ENCODE measurements around the gene HDAC7.

HDAC7 gene

DNA sequence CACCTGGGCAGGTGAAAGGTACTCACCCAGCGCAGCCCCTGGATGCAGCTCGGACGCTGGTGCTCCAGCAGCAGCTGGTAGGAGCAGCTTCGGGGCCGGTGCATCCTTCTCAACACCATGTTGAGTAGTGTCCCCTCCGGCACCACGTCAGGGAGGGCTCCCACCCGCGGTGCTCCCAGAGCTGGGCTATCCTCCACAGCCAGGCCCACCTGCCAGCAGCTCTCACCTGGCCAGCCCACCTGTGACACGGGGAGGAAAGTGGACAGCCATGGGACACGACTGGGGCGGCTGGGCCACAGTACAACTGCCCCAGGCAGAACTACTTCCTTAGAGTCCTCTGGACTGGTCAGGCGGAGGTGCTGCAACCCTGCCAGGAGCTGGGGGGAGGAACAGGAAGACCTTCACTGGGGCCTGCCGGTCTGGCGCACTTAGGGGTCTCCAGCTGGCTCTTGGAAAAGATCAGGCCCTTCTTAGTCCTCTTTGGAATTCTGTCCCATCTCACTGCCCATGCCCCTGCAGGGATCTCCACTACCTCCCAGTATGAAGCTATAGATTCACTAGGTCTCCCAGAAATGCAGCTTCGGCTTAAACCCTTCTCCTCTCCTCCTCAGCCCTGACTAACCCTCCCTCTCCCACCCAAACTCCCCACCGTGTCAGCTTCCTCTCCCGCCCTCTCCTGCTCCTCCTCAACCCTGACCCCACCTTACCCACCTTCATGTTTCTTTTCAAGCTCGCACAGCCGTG, 61.7 kb downstream of the HDAC7 start:
- no peak for DNase-seq

DNA sequence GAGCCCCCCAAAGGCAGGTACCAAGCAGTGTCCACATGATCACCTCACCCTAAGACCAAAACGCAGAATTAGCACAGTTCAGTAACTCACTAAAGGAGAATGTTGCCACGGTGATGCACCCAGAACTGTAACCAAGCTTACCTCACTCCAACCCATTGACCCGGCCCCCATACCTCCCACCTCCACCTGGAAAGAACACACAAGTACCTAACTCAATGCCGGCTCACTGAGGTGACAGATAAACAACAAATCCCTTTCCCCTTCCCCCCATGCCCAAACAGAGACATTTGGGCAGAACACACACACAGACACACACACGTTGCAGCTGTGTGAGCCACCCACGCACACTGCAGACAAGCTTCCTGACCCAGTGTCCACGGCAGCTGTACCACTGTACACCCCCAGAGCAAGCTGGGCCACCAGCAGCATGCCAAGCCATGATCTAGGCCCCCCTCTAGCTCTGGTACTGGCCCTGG, 62.3 kb downstream of the HDAC7 start:
- DNase-seq = no peak

DNA sequence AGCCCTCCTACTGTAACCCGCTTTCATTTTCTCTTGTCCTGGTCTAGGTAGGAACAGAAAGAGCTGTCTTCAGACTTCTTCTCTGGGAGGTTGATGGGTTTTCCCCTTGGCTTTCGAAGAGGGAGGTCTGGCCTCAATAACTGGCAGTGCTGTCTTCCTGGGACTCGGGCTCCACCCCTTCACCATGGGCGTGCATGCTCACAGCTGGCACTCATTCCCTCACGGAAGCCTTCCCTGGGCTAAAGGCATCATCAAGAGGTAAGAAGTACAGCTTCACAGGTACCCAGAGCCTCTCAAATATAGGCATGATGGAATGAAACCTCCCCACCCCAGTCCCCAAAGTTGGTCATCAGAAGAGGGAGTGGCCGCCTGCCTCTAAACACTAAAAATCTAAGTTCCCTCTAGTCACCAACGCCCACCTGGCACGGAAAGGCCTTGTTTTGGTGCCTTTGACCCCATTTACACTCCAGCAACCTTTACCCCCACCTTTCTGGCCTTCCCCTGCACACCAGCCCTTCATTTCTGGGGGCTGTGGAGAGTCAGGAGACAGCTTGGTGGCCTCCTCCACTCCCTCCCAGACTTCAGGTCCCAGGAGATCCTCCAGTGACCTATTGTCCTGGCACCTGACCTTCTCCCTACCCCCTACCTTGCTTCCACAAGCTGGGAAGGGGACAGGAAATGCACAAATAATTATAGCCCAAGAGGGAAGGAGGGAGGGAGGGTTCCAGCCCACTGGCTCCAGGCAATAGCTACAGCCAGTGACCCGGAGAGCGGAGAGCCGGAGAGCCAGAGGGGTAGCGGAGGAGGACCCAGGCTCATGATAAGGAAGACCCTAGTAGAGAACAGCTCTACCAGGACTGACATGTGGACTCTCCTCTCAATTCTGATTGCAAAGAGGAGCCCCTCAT, 63.8 kb downstream of the HDAC7 start:
- peak; percentile 78 for DNase-seq

DNA sequence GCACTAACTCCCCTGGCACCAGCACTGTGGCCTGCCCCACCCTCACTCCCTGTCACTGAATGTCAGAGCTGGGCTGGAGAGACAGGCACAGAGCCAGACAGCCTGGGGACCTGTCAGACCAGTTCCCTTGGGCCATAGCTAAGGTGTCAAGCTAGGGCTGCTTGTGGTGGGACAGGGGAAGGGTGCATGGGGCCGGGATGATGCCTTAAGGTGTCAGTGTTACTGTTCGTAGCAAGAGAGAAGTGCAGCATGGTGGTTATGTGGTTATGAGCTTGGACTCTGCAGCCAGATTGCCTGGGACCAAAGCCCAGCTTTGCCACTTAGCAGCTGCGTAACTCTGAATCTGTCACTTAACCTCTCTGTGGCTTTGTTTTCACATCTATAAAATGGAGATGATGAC, 64.8 kb downstream of the HDAC7 start:
- DNase-seq = no peak

DNA sequence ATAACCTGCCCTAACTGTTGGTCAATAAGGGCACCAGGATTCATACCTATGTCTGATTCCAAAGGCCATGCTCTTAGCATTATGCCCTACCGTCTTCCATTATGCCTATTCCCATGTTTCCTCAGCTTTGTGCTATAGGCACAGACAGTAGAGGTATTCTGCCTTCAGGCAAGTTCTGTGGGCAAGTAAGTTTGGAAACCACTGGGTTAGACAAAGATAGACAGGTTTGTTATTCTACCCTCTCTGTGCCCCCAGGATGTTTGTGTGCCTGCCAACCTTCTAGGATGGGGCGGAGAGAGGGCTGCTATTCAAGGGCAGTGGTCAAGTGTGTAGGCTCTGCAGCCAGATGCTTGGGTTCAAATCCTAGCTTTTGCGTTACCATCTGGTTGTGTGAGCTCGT, 65.6 kb downstream of the HDAC7 start:
- DNase-seq = no peak

DNA sequence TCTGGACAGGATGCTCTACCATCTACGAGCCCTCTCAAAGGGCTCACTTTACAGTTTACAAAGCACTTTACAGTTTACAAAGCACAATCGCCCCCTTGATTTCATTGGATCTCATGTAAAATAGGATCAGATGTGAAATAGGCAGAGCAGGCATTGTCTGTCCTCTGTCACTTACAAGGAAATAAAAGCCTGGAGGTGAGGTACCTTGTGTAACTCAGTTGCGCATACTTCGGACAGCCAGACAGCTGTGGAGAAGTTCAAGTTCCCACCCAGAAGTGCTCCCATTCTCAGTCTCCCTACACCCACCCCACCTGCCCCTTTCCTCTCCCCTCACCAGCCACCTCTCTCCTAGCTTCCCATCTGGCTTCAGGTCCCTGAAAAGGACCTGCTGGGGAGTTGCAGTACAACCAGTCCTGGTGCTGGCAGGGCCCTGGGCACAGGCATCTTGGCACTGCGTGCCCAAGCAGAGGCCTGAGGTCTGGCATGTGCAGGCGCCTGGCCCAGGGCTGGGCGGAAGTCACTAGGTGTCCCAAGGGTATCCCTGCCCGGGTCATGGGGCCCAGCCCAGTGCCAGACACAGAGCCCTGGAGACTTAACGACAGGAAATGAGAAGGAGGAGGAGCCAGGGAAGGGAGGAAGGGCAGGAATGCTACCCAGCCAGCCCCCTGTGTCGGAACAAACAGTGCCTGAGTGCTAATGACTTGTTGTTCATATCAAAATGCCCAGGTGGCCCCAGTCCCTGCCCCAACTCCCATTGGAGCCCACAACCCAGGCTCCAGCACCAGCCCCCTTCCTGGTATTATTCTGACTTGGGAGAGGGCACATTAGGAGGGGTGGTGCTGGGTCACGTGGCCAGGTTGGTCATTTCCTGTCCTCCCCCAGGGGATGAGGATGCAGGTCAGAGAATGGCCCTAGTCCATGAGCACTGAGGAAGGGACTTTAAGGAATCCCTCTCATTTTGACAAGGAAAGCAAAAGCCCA, 66.4 kb downstream of the HDAC7 start:
- no peak for DNase-seq

DNA sequence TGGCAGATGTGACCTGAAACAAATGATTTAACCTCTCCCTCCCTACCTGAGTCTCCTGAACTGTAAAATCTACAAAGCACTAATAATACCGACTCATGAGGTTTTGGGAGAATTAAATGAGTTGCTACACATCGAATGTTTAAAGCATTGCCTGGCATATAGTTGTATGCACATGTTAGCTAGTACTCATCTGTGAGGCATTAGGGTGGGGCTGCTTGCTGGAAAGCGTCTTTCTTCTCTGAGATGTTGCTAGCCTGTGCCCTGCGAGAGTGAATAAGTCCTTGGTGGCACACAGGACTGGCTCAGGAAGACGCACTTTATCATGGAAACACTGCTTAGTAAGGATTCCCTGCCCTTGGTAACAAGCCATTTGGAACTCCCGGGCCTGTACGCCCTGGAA, 67.2 kb downstream of the HDAC7 start:
- no peak for DNase-seq

DNA sequence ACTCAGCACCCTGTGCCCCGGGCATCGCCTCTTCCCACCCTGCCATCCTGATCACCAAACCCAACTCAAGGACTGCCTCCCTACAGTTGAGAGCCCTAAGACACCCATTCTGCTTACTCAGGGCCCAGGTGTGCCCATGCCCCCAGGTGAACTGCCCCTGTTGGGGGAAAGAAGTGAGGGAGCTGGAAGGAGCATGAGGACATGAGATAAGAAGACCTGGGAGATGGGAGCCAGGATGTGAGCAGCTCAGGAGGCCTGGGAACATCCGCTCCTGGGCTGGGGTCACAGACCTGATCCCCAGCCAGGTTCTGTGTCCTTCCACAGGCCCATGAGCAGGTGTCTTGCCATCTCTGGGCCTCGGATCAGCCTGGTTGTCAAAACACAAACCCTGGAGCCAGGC, 67.6 kb downstream of the HDAC7 start:
- no peak for DNase-seq

DNA sequence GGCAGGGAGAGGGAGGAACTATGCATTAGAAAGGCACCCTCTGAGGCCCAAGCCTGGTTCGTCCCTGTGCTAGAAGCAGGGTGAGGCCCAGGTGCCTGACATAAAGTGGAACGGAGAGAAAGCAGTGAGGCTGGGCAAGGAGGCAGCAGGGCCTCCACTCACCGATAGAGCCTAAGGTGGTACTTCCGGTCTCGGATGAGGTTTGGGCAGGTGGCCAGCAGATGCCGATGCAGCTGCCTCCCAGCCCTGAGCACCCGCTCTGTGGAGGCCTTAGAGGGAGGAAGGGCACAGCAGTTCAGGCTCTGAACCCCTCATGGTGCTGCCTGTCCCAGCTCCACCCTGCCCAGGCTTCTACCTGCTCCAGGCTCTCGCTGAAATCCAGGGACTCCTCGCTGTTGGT, 68.1 kb downstream of the HDAC7 start:
- DNase-seq = no peak

DNA sequence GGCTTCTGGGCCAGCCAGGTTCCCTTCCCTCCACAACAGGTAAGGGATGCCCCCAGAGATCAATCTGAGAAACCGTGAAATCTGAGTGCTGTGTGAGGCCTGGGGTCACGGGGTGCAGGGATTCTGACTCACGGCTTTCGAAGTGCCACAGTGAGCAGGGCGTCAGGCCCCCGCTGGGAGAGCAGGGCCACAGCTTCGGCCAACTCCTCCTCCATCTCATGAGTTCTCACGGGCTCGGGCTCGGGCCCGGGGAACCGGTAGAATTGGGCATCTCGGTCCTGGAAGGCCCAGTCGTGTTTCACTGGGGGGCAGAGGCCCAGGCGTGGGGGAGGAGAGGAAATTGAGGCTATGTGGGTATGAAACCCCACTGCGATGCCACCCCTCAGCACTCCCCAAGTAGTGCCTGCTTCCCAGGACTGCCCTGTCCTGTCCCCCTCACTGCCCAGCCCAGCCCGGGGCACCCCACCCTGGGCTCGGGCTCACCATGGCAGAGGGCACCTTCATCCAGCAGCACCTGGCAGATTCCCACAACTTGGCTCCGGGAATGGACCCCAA, 68.7 kb downstream of the HDAC7 start:
- no peak for DNase-seq

DNA sequence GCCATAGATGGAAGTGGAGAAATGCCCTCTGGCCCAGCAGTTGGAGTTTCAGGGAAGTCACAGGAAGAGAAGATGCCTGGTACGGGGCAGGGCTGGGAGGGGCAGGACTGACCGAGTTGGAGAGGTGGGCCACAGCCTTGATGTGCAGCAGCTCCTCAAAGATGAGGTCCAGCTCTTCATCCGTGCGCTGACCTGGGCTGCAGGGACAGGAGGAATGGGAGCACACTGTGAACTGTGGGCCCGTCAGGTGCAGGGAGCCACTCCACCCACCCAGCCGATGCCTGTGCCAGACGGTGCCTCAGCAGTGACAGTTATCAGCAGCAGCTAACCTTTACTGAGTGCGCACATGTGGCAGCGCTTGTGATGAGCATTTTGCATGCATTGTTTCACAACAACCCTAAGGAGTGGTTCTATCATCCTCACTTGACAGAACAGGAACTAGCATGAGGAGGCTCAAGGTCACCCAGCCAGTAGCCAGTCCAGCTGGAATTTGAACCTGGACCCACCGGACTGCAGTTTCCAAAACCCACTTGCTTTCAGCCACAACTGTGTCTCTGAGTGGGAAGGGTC, 69.4 kb downstream of the HDAC7 start:
- no peak for DNase-seq

DNA sequence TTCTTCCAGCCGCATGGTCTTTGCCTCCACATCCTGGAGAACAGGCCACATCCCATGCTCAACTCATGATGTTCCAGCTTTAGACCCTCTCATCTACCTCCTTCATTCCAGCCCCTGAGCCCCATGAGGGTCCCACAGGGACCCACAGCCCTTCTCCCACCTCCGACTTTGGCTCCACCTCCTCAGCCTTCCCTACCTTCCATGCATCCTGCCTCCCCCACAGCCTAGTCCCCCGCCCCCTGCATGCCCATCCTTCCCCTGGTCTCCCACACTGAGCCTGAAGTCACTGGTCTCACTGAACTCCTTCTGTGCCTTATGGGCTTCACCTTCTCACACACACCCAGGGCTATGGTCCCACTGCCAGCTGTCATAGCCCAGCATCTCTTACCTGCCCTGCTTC, 70.8 kb downstream of the HDAC7 start:
- no peak for DNase-seq

DNA sequence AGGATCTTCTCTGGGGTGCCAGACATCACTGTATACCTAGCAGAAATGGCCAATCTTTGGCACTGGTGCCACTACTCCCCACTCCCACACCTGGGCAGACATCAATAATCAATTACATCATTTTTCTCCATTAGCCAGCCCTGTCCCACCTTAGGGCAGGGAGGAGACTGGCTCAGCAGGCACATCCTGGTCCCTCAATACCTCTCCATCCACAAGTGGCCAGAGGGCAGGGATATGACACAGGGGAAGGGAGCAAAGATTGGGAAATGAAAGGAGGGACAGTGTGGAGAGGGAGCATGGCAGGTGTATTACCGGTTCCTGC, 71.2 kb downstream of the HDAC7 start:
- no peak for DNase-seq

DNA sequence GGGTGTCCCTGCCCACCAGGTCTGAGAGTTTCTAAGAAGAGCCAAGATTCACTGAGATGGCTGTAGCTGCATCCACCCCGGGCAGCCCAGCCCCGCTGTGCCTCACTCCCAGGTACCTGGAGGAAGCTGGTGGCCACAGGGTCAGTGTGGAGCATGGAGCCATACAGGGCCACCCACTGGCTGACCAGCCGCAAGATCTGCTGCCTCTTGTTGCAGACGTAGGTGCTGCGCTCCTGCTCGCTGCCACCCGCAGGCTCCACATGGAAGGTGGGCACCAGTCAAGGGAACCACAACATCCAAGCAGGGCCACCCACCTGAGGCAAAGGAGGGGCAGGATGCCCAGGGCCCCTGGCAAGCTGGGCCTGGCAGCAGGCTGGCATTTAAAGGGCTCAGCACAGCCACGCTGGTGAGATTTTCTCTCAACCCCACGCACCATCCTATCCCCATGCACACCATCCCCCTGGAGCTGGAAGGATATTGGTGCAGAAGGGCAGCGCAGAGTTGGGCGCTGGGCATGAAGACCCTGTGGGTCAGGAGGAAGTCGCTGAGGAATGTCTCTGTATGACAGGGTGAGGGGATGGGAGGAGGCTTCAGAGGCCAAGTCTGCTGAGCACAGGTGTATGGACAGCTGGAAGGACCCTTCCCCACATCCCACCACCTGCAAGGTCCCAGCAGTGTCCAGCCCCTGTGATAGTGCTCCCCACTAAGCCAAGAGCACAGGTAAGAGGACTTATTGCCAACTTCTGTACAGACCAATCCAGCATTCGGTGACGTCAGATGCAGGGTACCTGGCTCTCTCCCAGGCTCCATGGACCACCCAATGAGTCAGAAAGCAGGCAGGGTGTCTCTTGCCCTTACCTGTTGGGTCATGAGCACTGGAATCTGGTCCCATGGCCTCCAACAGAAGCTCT, 71.9 kb downstream of the HDAC7 start:
- no peak for DNase-seq

DNA sequence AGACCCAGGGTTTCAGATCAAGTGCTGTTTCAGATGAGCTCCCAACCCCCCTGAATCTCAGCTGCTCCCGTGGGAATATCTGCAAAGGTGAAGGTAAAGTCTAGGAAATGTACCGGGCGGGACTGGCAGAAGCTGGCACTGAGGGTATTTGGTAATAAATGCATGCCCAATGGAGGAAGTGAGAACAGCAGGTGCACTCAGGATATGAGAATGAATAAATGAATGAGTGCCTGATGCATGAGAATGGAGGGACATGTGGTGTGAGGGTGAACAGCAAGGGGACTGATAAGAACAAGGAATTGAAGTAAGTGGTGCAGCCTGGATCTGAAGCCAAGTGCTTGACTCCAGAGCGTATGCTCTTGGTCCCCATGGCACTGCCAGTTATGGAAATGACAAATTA, 72.6 kb downstream of the HDAC7 start:
- DNase-seq = no peak

DNA sequence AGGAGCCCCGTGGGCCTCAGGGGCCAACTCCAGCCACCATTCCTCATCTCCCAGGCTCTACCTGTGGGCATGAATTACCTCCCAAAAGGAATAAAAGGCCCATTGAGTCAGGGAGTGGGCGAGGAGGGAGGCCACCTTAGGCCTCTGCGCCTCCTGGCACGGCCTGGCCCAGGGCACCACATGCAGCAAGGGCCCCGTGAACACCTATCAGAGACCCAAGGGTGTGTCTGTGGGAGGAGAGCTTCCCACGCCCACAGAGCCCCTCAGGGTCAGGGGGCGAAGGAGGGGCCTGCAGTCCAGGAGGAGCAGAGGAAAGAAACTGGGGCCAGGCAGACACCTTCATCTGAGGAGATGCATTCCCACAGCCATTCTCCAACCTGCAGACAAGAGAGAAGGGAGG, 73.2 kb downstream of the HDAC7 start:
- DNase-seq = no peak

DNA sequence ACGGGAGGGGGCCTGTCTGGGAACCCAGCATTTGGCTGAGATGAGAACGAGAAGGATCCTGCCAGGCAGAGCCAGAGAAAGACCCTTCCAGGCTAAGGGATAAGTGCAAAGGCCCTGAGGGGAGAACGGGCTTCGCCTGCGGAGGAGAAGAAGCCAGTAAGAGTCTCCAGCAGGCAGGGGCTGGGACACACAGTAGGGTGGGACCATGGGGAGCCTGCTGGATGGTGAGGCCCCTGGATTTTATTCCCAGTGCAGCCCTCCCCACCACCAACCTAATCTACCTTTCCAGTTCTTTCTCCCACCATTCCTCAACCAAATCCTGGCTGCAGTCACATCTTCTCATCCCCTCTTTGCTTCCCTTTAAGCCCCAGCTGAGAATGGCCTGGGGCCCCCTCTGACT, 73.6 kb downstream of the HDAC7 start:
- no peak for DNase-seq

DNA sequence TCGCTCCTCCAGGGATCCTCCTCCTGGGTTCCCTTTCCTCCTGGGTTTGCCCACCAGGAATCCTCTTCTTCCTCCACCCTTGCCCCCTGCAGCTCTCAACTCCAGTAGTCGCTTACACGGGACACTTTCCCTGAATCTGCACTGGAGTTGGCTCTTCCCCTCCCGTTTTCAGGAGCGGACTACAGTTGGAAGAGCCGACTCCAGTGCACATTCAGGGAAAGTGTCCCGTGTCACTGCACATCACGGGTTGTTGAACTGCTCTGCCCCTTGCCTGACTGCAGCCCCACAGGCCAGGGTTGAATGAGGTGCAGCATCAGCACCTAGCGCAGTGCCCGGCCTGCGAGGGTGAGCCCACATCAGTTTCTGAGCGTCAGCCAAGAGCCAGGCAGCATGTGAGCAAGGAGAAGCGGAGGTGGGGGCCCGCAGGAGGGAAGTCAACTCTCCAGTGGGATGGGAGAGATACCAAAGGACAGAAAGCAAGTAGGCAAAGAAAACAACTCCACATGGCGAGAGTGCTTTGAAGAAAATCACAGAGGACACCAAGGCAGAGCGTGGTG, 74.1 kb downstream of the HDAC7 start:
- DNase-seq = no peak

DNA sequence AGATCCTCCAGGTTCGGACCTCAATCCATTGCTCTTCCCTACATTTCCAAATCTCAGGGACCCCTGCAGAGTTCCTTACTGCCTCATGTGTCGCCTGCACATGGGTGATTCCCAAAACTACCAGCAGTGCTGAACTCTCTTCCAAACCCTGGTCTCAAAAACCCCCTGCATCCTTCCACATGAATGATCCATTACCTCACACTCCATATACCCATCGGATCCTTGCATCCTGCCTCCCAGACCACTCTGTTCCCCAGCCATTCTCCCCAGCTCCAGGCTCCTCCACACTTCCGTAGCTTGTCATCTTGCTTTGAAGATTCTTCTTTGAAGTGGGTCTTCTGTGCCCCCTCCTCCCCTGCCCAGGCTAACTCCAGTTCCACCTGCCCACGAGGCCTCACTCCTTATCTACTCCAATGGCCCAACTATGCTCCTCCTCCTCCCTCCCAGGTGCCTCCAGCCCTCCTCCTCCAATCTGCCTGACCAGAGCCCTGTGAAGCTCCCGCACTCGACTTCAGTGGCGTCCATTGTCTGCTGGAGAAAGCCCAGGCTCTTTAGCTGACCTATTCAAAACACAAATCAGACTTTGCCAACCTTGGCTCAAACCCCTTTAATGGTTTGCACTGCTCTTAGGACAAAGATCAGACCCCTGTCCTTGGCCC, 74.8 kb downstream of the HDAC7 start:
- no peak for DNase-seq

DNA sequence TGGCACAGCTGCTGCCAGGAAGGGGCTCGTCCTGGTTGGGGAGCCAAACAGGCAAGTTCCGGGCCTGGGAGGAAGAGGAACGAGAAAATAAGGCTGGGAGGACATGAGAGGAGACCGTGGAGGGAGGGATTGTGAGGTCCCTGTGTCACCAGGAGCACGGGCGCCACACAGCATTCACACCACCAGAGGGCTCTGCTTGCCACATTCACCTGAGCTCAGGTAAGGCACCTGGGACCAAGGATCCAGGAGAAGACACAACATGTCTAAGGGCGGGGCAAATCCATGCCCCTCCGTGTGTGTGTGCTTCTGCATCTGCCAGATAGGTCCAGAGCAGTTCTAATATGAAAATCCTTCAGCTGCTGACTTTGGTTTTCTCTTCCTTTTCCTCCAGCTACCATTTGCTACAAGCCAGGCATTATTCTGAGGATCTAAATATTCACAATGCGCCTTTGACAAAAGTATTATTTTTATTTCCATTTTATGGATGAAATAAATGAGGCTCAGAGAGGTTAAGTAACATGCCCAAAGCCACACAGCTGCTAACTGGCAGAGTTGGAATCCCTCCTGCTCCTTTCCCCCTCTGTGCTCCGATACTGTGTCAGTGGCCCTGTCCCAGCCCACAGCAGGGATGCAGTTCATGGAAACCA, 75.6 kb downstream of the HDAC7 start:
- DNase-seq = peak; percentile 86

Measured in activated effector memory CD4-positive, alpha-beta T cell treated with anti-CD3 and anti-CD28 coated beads, Interleukin-2, amount 50 U/mL, for 16 hours (primary cell).